NOMO-1 treated with dmso at 0.1 percent for 144 hours (cell line): ENCODE measurements around the gene SDK2.
A peak's percentile ranks its signal among the peaks of the same experiment; 100 is the strongest.

Experiments
- DNase-seq: peaks from one replicate; lab custom pipeline; 2025; ENCODE audit not compliant: unreplicated experiment; lab: John Stamatoyannopoulos, UW

The SDK2 gene

DNA sequence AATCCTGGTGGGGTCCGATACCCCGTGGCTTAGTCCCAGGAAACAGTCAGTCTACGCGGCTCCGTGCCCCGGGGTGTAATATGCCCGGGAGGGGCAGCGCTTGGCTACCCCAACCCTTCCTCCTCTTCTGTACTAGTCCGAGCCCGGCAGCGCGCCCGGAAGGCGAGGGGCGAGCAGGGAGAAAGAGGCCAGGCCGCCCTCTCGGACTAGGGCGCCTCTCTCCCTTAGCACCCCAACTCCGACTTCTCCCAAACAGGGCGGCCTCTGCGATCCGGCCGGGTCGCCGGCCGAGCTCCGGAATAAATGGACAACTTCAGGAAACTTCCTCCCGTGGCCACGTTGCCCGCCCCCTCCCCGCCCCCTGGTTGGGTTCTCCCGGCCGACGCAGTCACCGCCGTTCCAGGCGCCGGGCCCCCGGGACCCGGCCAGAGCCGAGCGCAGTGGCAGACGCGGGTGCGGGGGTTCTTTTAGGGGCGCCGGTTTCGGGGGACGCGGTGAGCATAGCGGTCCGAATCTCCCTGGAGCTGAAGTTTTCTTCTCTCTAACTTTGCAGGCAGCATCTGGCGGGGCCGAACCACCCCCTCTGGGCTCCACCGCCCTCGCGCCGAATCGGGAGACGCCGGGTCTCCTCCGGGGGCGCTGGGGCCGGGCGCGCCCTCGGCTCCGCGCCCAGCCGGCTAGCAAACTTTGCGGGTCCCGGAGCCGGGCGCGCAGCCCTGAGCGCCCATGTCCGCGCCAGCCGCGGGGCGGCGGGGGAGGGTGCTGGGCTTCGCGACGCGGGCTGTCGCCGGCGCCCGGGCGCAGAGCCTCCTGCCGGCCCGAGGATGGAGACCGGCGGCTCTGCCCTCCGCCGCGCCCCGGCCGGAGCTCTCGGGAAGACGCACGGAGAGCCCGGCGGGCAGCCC is at the start of gene SDK2:
SDK2 (minus strand) TSS at position 301 of the 905 bp plus-strand sequence. CDS start 357 bp downstream, outside the sequence.
- DNase-seq: no peak

DNA sequence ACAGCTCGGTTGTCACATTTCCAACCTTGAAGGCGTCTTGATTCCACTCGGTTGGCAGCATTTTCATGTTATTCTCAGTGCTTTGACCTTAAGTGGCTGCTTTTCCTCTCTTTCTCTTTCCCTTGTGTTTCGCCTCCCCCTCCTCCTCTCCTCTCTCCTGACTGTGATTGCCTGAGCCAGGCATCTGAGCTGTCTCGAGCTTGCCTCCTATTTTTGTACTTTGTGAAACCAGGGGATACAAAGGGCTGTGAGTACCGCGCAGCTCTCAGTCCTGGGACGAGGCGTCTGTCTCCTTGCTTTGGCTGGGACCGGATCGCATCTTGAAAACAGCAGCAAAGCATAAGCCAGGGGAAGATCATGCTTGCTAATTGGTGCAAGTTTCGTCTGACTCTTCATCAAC is 48.8 kb upstream of the SDK2 start:
- no peak for DNase-seq

GRCh38 chr17:73691321-73691766 is 47.1 kb upstream of the SDK2 start:
- no peak for DNase-seq

GRCh38 chr17:73690676-73691075 is 46.4 kb upstream of the SDK2 start:
- no peak for DNase-seq

- DNase-seq: no peak
These were observed 45.5 kb upstream of the SDK2 start for GRCh38 chr17:73689596-73690275.

GRCh38 chr17:73686961-73687360 is 42.7 kb upstream of the SDK2 start:
- no peak for DNase-seq

DNA sequence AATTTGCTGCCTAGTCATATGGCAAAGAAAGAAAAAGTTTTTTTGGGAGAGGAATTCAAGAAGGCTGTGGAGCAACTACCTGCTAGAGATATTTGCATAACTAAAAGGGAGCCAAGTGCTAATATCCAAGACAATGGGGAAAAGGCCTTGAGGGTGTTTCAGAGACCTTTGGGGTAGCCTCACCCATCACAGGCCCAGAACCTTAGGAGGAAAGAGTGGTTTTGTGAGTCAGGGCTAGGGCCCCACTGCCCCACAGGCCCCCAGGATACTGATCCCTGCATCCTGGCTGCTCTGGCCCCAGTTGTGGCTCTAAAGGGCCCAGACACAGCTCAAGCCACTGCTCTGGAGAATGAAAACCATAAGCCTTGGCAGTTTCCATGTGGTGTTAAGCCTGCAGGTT is 41.9 kb upstream of the SDK2 start:
- no peak for DNase-seq

GRCh38 chr17:73684183-73684582 is 39.9 kb upstream of the SDK2 start:
- DNase-seq: no peak

GRCh38 chr17:73683771-73684170 is 39.5 kb upstream of the SDK2 start:
- no peak for DNase-seq

DNA sequence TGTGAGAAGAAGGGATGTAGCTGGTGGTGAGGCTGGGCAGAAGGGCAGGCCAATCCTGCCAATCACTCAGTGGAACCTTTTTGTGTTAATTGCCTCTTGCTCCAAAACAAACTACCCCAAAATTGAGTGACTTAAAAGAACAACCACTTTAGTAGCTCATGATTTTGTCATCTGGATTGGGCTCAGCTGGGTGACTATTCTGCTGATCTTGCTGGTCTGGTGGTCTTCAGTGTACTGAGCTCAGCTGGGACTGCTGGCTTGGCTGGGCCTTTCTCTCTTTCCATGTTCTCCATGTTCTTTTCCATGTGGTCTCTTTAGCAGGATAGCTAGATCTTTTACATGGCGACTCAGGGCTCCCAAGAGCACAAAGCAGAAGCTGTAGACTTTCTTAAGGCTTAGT is 37.7 kb upstream of the SDK2 start:
- DNase-seq: no peak

- DNase-seq: no peak
These were observed 35.2 kb upstream of the SDK2 start for GRCh38 chr17:73679476-73679875.

DNA sequence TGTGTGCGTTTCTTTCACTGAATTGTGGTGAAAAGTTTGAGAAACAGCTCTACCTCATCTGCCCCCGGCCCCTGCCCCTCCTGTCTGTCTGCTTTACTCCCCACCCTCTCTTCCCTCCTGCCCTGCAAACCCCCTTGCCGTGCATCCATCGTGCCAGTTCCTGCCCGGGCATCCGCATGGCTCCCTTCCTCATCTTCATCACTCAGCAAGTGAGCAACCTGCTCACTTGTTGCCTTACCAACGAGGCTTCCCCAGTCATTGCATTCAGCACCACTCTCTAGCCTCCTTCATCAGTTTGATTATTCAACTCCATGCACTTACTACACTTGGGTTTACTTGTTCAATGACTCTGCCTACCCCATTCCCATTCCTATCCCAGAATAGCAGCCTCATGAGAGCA is 34.8 kb upstream of the SDK2 start:
- no peak for DNase-seq

DNA sequence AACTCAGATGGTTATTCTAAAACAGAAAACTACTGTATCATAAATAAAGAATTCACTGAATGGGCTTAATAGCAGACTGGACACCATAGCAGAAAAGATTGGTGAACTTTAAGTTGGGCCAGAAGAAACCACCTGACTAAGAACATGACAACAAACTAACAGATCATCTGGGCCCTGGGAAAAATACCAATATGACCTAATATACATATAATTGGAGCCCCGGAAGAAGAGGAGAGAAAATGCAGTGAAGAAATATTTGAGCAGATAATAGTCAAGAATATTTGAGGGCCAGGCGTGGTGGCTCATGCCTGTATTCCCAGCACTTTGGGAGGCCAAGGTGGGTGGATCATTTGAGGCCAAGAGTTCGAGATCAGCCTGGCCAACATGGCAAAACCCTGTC is 25.5 kb upstream of the SDK2 start:
- no peak for DNase-seq

- peak; percentile 62 for DNase-seq
These were observed 23.1 kb upstream of the SDK2 start for GRCh38 chr17:73667181-73667959.

GRCh38 chr17:73663614-73664013 is 19.4 kb upstream of the SDK2 start:
- no peak for DNase-seq

DNA sequence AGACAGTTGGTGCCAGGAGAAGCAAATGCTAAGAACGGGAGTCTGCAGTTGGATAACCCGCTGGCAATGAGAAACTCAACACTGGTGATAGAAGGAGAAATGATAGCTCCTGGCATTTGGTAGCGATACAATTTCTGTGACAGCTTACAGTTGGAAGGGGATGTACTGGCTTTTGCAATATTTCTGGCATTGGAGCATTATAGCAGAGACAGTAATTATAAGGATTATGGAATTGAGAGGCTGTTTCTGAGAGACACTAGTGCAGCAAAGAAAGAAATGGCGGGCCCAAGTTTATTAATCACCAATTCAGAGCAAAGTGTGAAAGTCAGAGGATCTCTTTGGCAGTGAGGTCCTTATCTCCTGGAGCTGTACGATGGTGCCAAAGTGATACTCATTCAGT is 16.1 kb upstream of the SDK2 start:
- DNase-seq: no peak

DNA sequence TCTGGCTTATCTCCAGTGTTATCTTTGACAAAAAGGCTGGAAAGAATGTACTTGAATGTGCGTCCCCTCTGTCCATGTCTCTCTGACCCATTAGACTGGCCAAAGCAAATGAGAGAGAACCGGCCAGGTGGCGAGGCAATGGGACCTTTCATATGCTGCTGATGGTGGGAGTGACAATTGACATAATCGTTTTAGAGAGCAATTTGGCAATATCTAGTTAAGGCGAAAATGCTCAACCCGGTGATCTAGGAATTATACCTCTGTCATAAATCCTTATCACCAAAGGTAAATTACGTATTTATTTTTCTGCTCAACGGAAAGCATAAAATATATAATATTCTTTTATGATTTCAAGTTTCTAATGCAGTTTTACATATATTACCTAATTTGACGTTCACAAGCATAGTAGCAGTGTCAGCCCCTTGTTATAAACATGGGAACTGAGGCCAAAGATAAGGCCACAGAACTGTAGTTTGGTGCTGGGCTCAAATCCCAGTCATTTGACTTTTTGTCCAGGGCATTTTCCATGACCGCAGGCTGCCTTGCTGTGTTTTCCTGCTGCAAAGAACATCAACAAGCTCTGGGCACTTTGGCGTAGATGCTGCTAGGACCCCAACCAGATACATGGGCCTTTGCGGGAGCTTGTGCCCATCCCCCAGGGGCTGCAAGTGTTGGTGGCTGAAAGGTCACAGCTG is 14.7 kb upstream of the SDK2 start:
- DNase-seq: no peak

DNA sequence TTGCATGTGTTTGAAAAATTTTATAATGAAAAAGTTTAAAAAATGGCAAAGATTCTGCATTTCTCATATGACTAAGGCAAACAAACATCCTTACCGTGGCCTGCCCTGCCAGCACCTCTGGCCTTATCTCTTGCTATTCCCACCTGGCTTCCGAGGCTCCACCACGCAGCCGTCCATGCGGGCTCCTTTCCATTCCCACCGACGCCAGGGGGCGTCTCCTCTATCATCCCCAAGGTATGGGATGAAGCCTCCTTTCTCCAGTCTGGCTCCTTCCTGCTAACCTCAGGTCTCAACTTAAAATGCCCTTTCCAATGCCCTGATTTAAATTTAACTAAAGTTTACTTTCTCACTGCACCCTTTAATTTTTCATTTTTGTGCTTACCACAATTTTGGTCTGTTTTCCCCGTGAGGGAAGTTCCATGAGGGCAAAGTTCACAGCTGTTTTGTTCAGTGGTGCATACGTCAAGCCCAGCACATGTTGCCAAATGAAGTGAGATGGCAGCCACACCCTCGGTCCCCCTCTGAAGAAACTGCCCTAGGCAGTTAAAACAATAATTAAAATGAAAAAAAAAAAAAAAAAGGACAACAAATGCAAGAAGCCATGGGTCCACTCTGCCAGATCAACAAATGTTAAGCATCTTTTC is 13.3 kb upstream of the SDK2 start:
- peak; percentile 18 for DNase-seq

GRCh38 chr17:73654241-73654640 is 10.0 kb upstream of the SDK2 start:
- no peak for DNase-seq

DNA sequence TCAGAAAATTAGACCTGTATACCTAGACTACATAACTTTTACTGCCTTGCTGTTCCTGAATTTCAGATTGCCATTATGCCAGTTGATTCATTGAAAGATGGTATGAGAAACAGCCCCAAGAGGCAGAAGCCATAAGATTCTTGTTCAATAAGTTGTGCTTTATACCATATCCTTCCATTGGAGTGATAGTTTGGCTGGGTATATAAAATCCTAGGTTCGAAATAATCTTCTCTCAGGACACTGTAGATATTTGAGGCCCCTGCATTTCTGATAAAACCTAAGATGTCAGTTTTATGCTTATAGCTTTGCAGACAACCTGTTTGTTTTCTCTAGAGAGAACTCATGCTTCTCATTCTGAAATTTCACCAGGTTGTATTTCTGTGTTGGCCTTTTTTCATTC is 9.6 kb upstream of the SDK2 start:
- DNase-seq: no peak
